NCI-H1694 treated with DMSO at 0.1 percent for 48 hours (cell line): ENCODE results near the gene MYPN.
"Not testable (repeated sequence)": the region's sequence is repeated elsewhere in the genome, so short reads cannot be mapped to it uniquely, and the experiment has no call there.

ENCODE experiments used
- DNase-seq: peaks from one replicate; lab custom pipeline; 2025; lab: John Stamatoyannopoulos, UW

Gene MYPN

DNA sequence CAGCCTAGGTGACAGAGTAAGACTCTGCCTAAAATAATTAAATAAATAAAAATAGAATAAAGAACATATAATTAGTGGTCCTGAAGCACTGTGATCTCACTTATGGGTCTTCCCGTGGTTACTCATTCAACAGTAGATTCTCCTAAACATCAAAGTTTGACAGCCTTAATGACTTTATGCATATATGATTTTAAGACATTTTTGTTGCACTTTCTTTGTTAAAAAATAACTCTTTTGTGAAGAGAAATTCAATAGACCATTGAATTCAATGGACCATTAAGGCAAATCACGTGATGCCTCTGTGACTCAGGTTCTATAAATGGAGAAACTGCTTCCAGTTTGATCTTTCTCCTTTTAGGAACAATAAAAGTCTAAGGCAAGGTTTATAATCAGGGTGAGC, 63.0 kb downstream of the MYPN start:
- no peak for DNase-seq

DNA sequence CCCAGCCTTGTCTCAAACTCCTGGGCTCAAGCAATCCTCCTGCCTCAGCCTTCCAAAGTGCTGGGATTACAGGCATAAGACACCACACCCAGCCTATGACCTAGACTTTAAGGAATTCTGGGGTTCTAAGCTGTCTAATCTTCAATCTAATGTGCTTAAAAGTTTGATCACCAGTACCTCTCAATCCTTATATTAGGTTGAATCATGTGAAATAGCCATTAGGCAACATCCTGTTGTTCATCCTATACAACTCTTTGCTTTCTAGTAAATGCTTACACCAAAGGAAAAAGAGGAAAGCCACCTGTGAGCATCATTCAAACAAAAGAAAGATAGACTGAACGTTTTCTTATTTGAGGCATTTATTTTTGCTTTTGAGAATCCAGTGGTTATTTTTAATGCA, 66.7 kb downstream of the MYPN start:
- DNase-seq: no peak

DNA sequence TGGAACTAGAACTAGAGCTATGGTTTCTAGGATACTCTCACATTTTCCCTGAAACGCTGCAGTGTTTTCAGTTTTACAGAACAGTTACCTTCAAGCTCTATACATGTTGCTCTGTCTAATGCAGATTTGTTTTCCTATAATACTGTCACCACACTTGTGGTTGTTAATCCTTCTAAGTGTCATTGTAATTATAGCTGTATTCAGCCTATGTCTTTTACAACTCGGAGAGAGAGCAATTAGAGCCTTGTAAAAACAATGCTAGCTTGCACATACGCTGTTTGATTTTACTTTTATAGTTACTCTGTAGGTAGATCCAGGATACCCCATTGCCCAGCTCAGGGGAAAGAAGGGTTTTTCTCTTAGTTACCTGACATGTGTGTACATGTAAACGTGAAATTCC, 67.5 kb downstream of the MYPN start:
- no peak for DNase-seq

DNA sequence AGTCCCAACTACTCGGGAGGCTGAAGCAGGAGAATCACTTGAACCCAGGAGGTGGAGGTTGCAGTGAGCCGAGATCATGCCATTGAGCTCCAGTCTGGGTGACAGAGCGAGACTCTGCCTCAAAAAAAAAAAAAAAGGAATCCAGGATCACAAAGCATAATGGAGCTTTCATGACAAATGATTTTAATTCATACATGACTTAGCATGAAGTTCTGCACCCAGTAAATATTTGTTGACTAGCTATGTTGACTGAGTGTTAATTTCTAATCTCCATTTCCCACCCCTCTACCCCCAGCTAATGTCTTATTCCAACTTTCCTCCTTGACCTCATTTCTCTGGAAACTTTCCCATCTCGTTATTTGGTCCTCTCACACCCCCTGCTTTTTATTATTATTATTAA, 69.3 kb downstream of the MYPN start:
- DNase-seq: no peak

DNA sequence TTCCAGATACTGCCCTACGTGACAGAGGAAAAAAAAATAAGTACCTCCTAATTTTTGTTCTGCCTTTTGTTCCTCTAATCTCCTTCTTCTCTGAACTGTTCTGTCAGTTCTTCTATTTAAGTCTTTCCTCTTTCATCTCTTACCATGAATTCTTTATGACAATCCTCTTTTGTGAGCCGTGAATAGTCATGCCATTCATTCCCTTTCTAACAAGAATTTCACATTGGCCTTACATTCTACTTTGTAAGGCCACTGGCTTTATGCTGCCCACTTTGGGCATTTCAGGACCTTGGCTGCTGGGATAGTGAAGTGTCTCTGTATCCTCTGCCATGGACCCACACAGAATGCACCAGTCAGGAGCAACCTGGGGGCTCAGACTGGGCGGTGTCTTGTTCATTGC, 69.7 kb downstream of the MYPN start:
- no peak for DNase-seq

DNA sequence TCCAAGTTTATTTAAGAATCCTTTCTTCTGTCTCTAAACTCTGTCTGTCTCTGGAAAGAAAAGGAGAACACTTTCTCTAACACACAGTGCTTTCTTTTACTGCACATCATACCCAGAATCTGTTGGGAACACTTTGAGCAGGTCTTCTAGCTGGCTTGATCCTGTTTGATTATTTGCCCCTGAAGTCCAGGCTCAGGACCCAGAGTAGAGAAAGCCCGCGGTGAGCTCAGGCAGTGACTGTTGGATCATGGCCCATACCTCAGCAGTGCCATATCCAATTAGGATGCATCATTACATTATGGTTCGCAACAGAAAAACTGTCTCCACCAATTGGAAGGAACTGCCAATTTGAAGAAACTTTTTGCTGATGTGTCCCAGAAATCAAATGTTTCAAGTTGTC, 71.2 kb downstream of the MYPN start:
- no peak for DNase-seq

DNA sequence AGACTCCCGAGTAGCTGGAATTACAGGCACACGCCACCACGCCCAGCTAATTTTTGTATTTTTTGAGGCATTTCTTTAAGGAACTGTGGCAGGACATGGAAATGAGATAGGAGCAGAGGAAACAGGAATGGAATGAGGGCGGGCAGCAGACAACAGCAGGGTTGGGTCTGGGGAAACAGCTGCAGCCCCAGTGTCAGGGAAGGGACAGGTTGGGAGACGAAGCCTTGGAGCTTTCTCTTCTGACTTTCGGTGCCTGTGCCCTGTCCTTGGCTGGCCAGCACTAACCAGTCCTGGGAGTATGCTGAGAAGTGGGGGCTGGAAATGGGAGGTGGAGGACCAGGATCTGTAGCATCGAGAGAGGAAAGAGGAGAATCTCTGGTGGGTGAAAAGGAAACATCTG, 75.3 kb downstream of the MYPN start:
- DNase-seq: no peak

DNA sequence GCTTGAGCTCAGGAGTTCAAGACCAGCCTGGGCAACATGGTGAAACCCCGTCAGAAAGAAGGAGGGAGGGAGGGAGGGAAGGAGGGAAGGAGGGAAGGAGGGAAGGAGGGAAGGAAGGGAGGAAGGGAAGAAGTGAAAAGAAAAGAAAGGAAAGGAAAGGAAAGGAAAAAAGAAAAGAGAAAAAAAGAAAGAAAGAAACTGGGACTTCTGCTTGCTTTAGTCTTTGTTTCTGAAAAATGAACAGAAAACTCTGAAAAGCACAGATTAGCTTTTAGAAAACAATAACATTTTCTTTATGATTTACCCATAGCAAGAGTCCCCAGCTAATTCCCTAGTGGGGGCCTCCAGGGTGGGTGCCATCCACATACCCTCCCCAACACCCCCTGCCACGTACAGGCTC, 75.8 kb downstream of the MYPN start:
- DNase-seq: no peak

DNA sequence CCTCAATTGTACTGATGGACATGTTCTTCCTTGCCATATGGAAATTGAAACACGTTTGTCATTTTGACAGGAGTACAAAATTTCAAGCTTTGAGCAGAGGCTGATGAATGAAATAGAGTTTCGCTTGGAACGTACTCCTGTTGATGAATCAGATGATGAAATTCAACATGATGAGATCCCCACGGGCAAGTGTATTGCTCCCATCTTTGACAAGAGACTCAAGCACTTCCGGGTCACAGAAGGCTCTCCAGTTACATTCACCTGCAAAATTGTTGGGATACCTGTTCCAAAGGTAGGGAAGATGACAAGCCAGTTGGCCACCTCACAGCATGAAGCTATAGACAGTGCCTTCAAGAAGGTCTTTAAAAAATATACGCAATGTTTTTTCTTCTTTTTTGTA, 79.5 kb downstream of the MYPN start:
- no peak for DNase-seq

DNA sequence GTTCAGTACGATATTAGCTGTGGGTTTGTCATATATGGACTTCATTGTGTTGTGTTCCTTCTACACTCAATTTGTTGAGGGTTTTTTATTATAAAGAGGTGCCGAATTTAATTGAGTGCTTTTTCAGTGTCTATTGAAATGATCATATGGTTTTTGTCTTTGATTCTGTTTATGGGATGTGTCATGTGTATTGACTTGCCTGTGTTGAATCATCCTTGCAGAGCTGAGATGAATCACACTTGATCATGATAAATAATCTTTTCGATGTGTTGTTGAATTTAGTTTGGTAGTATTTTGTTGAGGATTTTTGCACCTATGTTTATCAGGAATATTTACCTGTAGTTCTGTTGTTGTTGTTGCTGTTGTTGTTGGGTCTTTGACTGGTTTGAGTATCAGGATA, 82.8 kb downstream of the MYPN start:
- DNase-seq: no peak

DNA sequence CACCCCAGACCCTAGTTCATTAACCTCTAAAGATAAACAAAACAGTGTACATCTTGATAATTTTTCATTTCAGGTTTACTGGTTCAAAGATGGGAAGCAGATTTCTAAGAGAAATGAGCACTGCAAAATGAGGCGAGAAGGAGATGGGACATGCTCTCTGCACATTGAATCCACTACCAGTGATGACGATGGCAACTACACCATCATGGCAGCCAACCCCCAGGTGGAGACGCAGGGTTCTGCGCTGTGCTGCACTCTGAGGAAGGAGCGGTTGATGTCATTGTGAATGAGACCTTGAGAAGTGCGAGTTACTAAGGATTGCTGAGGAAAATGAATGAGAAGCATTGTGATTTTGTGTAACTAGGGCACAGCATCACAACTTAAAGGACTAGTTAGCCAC, 85.0 kb downstream of the MYPN start:
- DNase-seq: no peak

DNA sequence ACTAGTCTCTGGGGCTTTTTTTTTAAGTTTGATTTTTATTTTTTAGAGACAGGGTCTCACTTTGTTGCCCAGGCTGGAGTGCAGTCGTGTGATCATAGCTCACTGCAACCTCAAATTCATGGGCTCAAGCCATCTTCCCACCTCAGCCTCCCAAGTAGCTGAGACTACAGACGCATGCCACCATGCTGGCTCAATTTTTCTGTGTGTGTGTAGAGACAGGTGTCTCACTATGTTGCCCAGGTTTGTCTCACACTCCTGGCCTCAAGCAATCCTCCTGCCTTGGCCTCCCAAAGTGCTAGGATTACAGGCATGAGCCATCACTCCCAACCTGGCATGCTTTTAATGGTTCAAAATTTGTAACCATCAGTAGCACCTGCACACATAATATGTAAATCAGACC, 86.5 kb downstream of the MYPN start:
- DNase-seq: not testable (repeated sequence)

DNA sequence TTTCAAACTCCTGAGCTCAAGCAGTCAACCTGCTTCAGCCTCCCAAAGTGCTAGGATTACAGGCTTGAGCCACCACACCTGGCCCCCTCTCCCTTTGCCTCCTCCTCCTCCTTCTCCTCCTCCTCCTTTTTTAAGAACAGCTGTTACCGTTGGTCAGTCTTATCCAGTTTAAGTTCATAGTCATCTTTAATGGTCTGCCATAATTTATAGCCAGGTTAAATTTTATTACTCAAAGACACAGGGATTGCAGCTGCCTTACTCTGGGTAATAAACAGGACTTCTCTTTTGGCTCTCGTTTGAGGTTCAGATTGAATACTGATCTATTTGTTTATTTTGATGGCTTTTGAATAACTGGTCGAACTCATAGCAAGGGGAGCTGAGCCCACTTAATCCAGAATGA, 87.4 kb downstream of the MYPN start:
- no peak for DNase-seq

DNA sequence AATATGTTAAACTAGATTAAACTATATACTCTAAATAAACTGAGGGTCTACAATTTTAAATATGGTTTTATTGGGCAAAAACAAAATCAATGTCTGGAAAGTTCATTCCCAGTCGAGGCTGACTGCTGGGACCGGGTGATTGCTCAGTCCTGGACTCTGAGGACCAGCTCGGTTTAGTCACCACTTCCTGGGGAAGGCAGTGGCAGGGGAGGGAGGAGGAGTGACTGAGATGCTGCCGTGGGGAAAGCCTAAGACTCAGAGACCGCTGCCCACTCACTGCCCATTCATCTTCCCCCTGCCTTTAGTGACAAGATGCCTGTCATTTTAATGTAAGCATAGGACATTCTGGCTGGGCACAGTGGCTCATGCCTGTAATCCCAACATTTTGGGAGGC, 93.7 kb downstream of the MYPN start:
- DNase-seq: no peak

DNA sequence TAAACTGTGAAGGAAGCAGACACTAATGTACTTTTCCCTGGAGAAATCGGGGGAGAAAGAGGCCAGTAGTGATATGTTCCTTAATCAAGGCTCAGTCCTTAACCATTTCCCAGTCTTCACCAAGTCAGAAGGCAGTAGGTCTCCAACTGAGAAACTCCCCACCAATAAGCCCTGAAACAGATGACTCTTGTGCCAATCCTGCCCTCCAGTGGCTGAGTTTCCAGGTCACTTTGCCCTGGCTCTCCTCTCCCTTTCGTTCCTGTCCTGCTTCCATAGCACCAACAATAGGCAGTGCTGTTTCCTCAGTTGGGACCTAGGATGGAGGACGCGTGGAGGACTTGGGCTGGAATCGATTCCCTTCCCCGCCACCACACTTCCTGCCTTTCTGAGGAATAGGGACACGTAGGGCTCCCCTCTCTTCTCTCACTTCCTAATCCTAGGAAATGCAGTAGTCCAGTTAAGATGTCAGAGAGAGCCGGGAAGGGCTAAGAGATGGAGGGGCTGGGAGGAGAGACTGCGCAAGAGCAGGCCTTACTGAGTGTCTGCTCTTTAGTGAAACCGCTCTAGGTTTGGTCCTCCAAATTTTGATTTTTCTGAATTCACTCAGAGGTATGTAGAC, 99.2 kb downstream of the MYPN start:
- DNase-seq: peak; percentile 5

DNA sequence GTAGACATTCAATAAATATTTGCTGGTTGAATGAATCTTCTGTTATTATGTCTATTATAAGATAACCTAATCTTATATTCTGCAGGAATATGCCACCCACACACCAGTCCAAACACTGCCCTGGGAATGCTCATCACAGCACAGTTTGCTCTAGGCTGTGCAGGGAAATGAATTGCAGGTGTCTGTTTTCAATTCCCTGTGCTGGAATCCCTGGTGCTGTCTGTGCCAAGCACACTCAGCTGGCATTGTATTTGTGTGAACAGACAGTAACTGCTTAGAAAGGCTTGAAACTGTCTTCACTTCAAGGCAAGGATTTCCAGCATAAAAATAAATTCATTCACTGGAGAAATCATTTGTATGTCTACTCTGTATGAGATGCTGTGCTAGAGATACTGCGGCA, 102.4 kb downstream of the MYPN start:
- DNase-seq: no peak

DNA sequence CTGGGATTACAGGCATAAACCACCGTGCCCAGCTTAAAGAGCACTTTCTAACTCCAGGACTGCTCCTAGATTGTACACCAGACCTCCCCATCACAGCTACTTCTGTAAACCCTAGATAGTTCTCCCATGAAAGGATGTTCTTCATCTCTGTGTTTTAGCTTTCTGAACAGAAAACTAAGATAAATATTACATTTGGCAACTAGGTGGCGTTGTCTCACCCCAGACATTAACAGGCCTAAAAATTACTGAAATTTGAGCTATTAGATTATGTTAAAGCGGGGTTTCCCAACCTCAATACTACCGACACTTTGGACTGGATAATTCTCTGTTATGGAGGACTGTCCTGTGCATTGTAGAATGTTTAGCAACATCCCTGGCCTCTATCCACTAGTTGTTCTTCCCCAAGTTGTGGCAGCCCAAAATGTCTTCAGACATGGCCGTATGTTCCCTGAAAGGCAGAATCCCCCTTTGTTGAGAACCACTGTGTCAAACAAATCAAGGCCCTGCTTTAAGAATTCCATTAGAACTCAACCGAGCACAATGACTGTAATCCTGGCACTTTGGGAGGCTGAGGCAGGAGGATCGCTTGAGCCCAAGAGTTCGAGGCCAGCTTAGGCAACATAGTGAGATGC, 103.5 kb downstream of the MYPN start:
- DNase-seq: peak; percentile 20

DNA sequence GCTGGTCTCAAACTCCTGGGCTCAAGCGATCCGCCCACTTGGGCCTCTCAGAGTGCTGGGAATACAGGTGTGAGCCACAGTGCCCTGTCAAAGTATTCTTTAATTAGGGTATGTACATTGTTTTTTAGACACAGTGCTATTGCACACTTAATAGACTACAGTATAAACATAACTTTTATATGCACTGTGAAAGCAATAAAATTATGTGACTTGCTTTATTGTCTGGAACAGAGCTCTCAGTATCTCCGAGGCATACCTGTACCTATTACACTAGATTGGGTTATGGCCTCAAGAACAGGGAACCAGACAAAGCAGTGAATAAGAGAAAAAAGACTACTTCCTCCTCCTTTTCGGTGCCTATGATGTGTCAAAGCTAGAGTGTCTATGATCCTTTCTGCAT, 109.5 kb downstream of the MYPN start:
- no peak for DNase-seq

DNA sequence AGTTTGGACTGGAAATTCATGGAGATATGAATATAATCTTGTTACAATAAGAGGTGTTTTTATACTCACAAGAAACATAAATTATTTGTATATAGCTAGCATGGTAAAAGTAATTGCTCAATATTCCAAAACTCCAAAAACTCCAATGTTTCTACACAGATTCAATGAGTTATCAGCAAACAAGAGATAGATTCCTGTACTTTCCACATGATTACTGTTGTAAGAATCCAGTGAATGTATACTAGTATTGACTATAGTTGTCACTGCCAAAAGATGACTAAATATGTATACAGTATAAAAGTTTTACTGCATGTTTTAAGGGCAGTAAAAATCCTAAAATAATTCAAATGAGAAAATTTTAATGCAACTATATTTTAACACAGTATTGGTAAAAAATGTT, 111.9 kb downstream of the MYPN start:
- DNase-seq: no peak

DNA sequence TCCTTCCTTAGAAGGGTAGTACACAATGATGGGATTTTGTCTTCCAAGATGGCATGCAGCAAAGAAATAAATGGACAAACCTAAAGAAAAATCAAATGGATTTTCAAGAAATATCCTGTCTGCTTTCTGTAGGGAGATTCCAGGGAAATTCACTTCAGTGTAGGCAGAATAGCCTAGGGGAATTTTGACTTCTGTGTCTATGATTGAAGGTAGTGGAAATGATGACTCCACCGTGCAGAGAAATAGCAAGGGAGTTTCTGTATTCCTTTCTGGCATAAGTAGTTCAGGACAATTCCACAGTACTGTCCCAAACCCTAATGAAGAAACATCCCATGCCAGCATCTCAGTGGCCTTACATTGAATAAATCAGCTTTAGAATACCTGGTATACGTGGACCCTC, 113.1 kb downstream of the MYPN start:
- no peak for DNase-seq

DNA sequence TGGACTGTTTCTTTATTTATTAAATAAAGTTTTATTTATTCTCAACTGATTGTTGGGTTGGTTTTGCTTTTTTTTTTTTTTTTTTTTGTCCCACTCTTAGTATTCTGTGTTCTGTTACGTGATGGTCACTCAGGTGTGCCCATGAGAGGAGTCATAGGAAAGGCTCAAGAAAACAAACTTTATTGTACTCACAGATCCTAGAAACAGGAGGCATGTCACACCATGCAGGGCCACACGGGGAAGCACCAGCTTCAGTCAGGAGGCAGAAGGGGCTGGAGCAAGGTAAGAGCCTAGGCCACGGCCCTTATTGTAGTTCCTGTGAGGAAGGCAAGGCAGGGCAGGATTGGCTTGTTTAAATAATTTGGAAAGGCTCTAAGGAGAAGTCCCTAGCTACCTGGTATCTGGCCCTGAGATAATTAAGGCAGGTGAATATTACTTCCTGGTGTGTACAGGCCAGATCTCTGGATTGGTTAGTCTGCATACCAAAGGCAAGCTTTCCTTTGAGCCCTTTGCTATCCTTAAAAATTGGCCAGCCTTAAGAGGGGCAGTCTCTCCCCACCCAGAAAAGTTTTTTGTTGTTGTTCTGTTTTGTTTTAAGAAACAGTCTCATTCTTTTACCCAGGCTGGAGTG, 114.4 kb downstream of the MYPN start:
- DNase-seq: no peak

DNA sequence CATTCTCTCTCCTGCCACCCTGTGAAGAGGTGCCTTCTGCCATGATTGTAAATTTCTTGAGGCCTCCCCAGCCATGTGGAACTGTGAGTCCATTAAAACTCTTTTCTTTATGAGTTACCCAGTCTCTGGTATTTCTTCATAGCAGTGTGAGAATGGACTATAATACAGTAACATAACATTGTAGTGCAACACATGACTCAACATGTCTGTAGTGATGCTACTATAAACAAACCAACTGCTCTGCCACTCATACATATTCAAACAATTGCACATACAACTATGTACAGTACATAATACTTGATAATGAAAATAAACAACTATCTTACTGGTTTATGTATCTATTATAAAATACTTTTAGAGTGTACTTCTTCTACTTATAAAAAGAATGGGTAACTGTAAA, 115.5 kb downstream of the MYPN start:
- no peak for DNase-seq

DNA sequence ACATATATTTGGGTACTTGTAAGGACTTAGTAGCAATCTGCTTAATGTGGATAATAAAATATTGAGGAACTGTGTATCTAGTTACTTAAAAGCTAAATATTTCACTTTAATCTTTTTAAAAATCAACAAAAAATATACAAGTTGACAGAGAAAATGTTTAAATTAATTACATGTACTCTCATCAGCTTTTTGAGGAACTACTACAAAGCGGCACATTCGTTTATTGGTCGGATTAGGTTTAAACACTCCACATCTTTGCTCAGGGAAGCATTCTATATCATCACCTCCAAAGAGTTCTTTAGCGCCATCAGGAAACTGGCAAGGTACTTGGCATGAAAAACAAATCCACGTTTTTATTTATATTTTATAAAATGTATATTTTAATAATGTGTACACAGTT, 121.0 kb downstream of the MYPN start:
- DNase-seq: no peak
